MM.1S (cell line): ENCODE results near the gene NAIF1.

ENCODE experiments used
- EZH2phosphoT487 ChIP-seq: fragments of 300-600 bp; sonication (generic); IDR thresholded peaks from 2 replicates; pipeline ENCODE4 v1.6.1; 2018; ENCODE audit warnings: antibody characterized with exemption, low read length
- TF ChIP-seq, protein P1 (sequence below): fragments of 300-600 bp; sonication (generic); IDR thresholded peaks from 2 replicates; pipeline ENCODE4 v1.5.1; 2016; ENCODE audit warnings: antibody characterized with exemption, low read length, mixed read lengths

DNA sequence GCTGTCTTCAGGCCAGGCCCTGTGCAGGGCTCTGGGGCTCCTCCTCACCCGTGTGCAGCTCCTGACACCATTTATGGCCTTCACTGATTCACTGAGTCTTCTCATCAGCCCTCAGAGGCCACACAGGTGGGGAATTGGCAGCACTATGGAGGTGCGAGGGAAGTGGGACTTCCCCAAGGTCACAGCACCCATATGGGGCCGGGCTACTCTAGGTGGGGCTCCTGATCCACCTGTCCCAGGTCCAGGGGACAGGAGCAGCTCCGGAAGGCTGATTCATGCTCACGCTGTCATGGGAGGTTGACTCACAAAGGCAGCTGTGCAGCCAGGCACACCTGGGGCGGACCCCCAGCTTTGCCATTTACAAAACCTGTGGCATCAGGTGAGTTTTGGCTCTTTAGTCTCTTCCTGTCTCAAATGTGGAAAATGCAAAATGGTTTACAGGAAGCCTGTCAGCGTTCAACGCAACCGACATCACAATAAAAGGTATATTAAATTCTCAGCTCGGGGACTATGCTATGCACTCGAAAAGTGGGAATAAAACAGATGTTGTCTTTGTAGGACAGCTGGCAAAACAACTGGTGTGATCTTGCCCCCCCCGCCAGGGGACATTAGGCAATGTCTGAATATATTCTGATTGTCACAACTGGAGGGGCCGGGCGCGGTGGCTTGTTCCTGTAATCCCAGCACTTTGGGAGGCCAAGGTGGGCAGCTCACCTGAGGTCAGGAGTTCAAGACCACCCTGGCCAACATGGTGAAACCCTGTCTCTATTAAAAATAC, 15.0 kb downstream of the NAIF1 start:
- TF ChIP-seq, protein P1, sequence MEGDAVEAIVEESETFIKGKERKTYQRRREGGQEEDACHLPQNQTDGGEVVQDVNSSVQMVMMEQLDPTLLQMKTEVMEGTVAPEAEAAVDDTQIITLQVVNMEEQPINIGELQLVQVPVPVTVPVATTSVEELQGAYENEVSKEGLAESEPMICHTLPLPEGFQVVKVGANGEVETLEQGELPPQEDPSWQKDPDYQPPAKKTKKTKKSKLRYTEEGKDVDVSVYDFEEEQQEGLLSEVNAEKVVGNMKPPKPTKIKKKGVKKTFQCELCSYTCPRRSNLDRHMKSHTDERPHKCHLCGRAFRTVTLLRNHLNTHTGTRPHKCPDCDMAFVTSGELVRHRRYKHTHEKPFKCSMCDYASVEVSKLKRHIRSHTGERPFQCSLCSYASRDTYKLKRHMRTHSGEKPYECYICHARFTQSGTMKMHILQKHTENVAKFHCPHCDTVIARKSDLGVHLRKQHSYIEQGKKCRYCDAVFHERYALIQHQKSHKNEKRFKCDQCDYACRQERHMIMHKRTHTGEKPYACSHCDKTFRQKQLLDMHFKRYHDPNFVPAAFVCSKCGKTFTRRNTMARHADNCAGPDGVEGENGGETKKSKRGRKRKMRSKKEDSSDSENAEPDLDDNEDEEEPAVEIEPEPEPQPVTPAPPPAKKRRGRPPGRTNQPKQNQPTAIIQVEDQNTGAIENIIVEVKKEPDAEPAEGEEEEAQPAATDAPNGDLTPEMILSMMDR = no peak
- no peak for TF ChIP-seq EZH2phosphoT487
